ENCODE results near the gene ATRAID.

DNA sequence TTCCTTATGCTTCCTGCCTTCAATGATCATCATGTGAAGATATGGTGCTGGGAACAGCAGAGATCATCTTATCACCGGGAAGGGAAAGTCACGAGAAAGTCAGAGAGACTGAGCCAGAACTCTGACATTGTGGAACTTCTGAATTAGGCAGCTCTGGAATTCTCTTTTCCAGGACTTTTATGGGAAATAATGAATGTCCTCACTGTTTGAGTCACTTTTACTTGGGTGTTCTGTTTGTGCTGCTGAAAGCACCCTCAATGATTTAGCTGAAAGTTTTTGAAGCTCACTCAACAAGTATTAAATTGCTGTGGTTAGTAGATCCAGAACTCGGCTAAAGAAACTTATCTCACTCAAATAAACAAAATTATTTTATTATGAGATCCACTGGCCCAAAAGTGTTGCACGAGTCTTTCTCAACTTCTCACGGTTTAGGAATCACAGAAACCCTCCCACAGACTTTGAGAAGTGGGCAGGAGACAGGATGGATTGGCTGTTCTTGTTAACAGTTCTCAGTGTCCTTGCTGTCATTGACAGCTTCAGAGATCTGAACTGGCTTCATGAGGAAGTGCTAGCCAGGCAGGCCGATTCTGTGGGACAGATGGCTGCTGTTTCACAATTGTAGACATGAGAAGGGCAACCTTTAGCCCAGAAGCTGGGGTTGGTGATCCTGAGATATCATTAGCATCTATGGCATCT lies 26.4 kb upstream of the ATRAID start:
- TF ChIP-seq, protein P1, sequence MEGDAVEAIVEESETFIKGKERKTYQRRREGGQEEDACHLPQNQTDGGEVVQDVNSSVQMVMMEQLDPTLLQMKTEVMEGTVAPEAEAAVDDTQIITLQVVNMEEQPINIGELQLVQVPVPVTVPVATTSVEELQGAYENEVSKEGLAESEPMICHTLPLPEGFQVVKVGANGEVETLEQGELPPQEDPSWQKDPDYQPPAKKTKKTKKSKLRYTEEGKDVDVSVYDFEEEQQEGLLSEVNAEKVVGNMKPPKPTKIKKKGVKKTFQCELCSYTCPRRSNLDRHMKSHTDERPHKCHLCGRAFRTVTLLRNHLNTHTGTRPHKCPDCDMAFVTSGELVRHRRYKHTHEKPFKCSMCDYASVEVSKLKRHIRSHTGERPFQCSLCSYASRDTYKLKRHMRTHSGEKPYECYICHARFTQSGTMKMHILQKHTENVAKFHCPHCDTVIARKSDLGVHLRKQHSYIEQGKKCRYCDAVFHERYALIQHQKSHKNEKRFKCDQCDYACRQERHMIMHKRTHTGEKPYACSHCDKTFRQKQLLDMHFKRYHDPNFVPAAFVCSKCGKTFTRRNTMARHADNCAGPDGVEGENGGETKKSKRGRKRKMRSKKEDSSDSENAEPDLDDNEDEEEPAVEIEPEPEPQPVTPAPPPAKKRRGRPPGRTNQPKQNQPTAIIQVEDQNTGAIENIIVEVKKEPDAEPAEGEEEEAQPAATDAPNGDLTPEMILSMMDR (IDR thresholded peaks at IDR 0.05), result no peak
- no peak for TF ChIP-seq POLR2A (IDR thresholded peaks at IDR 0.05; ENCODE audit: low read depth)
- TF ChIP-seq POLR2AphosphoS5 (IDR thresholded peaks at IDR 0.05), result no peak
- no peak for TF ChIP-seq EP300 (IDR thresholded peaks at IDR 0.05)

Measured in esophagus muscularis mucosa (tissue), 4 donors.